GM13976 (cell line): ENCODE results near the gene LRRN4.

ENCODE experiments used
- DNase-seq: peaks from one replicate; pipeline ENCODE4 v3.0.0; 2012; ENCODE audit warnings: low spot score
- CTCF ChIP-seq: IDR thresholded peaks from 2 replicates; pipeline ENCODE4 v1.5.1; 2012; ENCODE audit warnings: borderline replicate concordance, mild to moderate bottlenecking; ENCODE audit not compliant: insufficient read depth; ENCODE audit errors: extremely low read depth, missing control alignments, control extremely low read depth
- in situ Hi-C: fragments of 300-500 bp; cut with MboI; formaldehyde crosslinking; loops from one replicate; pipeline ENCODE4 v1.12.0; 2022; ENCODE audit warnings: low sequenced_read_pairs, mixed read lengths, inconsistent platforms; ENCODE audit not compliant: unreplicated experiment

The LRRN4 gene

GRCh38 chr20:6075428-6076219, 21.8 kb upstream of the LRRN4 start:
- no peak for TF ChIP-seq CTCF
- no peak for DNase-seq
- in situ Hi-C loops, result loop anchor here (10.0 kb wide), 1 partner anchor 551 kb away; no protein-coding TSS in a partner anchor

- TF ChIP-seq CTCF, result no peak
- in situ Hi-C loops, result loop anchor here (10.0 kb wide), 1 partner anchor 550 kb away; no protein-coding TSS in a partner anchor
- no peak for DNase-seq
Observed at GRCh38 chr20:6074784-6075183, 20.9 kb upstream of the LRRN4 start.

- peak; percentile 19 for TF ChIP-seq CTCF
- no peak for DNase-seq
- in situ Hi-C loops, result loop anchor here (10.0 kb wide), 1 partner anchor 549 kb away; no protein-coding TSS in a partner anchor
Observed at GRCh38 chr20:6074145-6074561, 20.3 kb upstream of the LRRN4 start.

GRCh38 chr20:6070829-6071695, 17.2 kb upstream of the LRRN4 start:
- in situ Hi-C loops, result loop anchor here (10.0 kb wide), 1 partner anchor 546 kb away; no protein-coding TSS in a partner anchor
- no peak for DNase-seq
- TF ChIP-seq CTCF, result no peak

GRCh38 chr20:6069669-6070068, 15.8 kb upstream of the LRRN4 start:
- TF ChIP-seq CTCF, result no peak
- no peak for DNase-seq
- in situ Hi-C loops, result loop anchor here (10.0 kb wide), 1 partner anchor 545 kb away; no protein-coding TSS in a partner anchor

- TF ChIP-seq CTCF, result no peak
- in situ Hi-C loops, result no loop called here
- DNase-seq, result no peak
Observed at GRCh38 chr20:6067763-6068318, 14.0 kb upstream of the LRRN4 start.
